HCT116 (cell line): Measurements from ENCODE around the gene NSMCE3. TPM values are rescaled to one million over a fixed set of nuclear protein-coding genes. Genes with fewer than 3 reads are reported as not detected.

Experiments
- ATAC-seq: fragments of 200-7000 bp; cut with Tn5 transposase; 2 replicates; pipeline ENCODE4 v1.9.1; 2020; ENCODE audit warnings: mild to moderate bottlenecking, moderate library complexity
- BruUV-seq: library from RNA; stranded (reverse); fragments of 400-500 nt; replicated peaks from 2 replicates; lab custom pipeline; 2021; lab: Mats Ljungman, UMichigan
- CTCF ChIA-PET: fragments of 300-600 bp; sonication (Branson Sonifier 250); formaldehyde crosslinking; loops from one replicate; lab custom pipeline; 2021; ENCODE audit warnings: antibody characterized with exemption; lab: Charles Lee
- POLR2A ChIA-PET: fragments of 300-600, 350-600 bp; sonication (Branson Sonifier 250); formaldehyde crosslinking; loops from one replicate; lab custom pipeline; 2021; ENCODE audit warnings: antibody characterized with exemption; lab: Charles Lee
- RAD21 ChIA-PET, 2 experiments: fragments of 300-600 bp; sonication (Branson Sonifier 250); formaldehyde crosslinking; loops; one replicate each; lab custom pipeline; 2023; ENCODE audit warnings: low total read pairs in 2 of 2; ENCODE audit not compliant: uncharacterized antibody in 2 of 2, unreplicated experiment in 2 of 2, low non-redundant PET in 1 of 2; lab: Charles Lee
- DNase-seq: peaks from one replicate; pipeline ENCODE4 v3.0.0-alpha.2; 2010; ENCODE audit warnings: low read depth, low spot score
- H2AFZ ChIP-seq: fragments of 200-600 bp; shearing (Covaris generic), sonication (generic); 2 replicates; pipeline ENCODE4 v1.6.1; 2017; ENCODE audit warnings: low read depth, mixed run types, mixed read lengths, antibody characterized with exemption, low read length; ENCODE audit not compliant: poor library complexity, severe bottlenecking
- H3K27ac ChIP-seq: 2 replicates; pipeline ENCODE4 v1.5.1; 2012; ENCODE audit warnings: low read depth, low read length
- H3K27me3 ChIP-seq: fragments of 200-600 bp; sonication (generic); 2 replicates; pipeline ENCODE4 v1.6.1; 2016; ENCODE audit warnings: mixed run types, low read length, mixed read lengths; ENCODE audit not compliant: insufficient read depth
- H3K36me3 ChIP-seq, 2 experiments: fragments of 200-500 bp in 1 of 2; fragments of 200-600 bp in 1 of 2; sonication (Bioruptor generic) in 1 of 2; sonication (generic) in 1 of 2; 2 replicates each; pipeline versions ENCODE4 v1.5.1 to v1.6.1; 2014 to 2016; ENCODE audit warnings: low read length in 2 of 2, inconsistent platforms in 1 of 2, mixed read lengths in 1 of 2, mixed run types in 1 of 2; ENCODE audit not compliant: insufficient read depth in 2 of 2, control insufficient read depth in 1 of 2
- H3K4me1 ChIP-seq, 2 experiments: fragments of 200-600 bp in 1 of 2; sonication (generic) in 1 of 2; 2 replicates each; pipeline versions ENCODE4 v1.5.1 to v1.6.1; 2012 to 2017; ENCODE audit warnings: low read length in 2 of 2, inconsistent platforms in 1 of 2, mild to moderate bottlenecking in 1 of 2, mixed read lengths in 1 of 2, mixed run types in 1 of 2, moderate library complexity in 1 of 2; ENCODE audit not compliant: insufficient read depth in 2 of 2, control insufficient read depth in 1 of 2
- H3K4me2 ChIP-seq: fragments of 200-600 bp; sonication (generic); 2 replicates; pipeline ENCODE4 v1.6.1; 2017; ENCODE audit warnings: mixed run types, low read length, mixed read lengths
- H3K4me3 ChIP-seq, 2 experiments: fragments of 200-600 bp in 1 of 2; sonication (generic) in 1 of 2; replicated peaks in 1 of 2; 2 replicates each; pipeline ENCODE4 v1.5.1; 2011 to 2016; ENCODE audit warnings: low read length in 2 of 2, control low read depth in 1 of 2, low read depth in 1 of 2, mild to moderate bottlenecking in 1 of 2, mixed read lengths in 1 of 2, mixed run types in 1 of 2
- H3K79me2 ChIP-seq: fragments of 200-600 bp; sonication (generic); 2 replicates; pipeline ENCODE4 v1.6.1; 2017; ENCODE audit warnings: mild to moderate bottlenecking, mixed run types, low read length, moderate library complexity, mixed read lengths; ENCODE audit not compliant: insufficient read depth
- H3K9ac ChIP-seq: fragments of 200-600 bp; sonication (generic); 2 replicates; pipeline ENCODE4 v1.6.1; 2016; ENCODE audit warnings: low read length, mixed read lengths
- H3K9me2 ChIP-seq: fragments of 200-600 bp; sonication (generic), shearing (Covaris generic); 2 replicates; pipeline ENCODE4 v1.6.1; 2017; ENCODE audit warnings: mixed run types, mild to moderate bottlenecking, moderate library complexity; ENCODE audit not compliant: insufficient read depth
- H3K9me3 ChIP-seq, 2 experiments: fragments of 200-500 bp in 1 of 2; fragments of 200-600 bp in 1 of 2; sonication (Bioruptor generic) in 1 of 2; sonication (generic) in 1 of 2; 2 replicates each; pipeline ENCODE4 v1.6.1; 2014 to 2017; ENCODE audit warnings: low read length in 2 of 2, mixed read lengths in 2 of 2, inconsistent platforms in 1 of 2, low read depth in 1 of 2, mild to moderate bottlenecking in 1 of 2, mixed run types in 1 of 2, moderate library complexity in 1 of 2; ENCODE audit not compliant: control insufficient read depth in 1 of 2, insufficient read depth in 1 of 2
- H4K20me1 ChIP-seq: fragments of 200-600 bp; sonication (generic), shearing (Covaris generic); 2 replicates; pipeline ENCODE4 v1.6.1; 2017; ENCODE audit warnings: mixed run types, mild to moderate bottlenecking, moderate library complexity; ENCODE audit not compliant: insufficient read depth
- ATF3 ChIP-seq: IDR thresholded peaks from 2 replicates; pipeline ENCODE4 v1.6.1; 2012
- CEBPB ChIP-seq: IDR thresholded peaks from 2 replicates; pipeline ENCODE4 v1.6.1; 2012; ENCODE audit warnings: low read depth
- EGR1 ChIP-seq: IDR thresholded peaks from 2 replicates; pipeline ENCODE4 v1.6.1; 2012; ENCODE audit warnings: low read depth
- ELF1 ChIP-seq: IDR thresholded peaks from 2 replicates; pipeline ENCODE4 v1.6.1; 2012; ENCODE audit warnings: low read depth, borderline replicate concordance
- EZH2 ChIP-seq: fragments of 200-600 bp; sonication (generic); IDR thresholded peaks from 2 replicates; pipeline ENCODE4 v1.6.1; 2017; ENCODE audit warnings: antibody characterized with exemption, mixed run types
- EZH2phosphoT487 ChIP-seq: fragments of 200-600 bp; IDR thresholded peaks from 2 replicates; pipeline ENCODE4 v1.6.1; 2018; ENCODE audit warnings: antibody characterized with exemption, borderline replicate concordance
- FOSL1 ChIP-seq: IDR thresholded peaks from 2 replicates; pipeline ENCODE4 v1.6.1; 2012; ENCODE audit warnings: low read depth
- MAX ChIP-seq: IDR thresholded peaks from 2 replicates; pipeline ENCODE4 v1.6.1; 2012
- POLR2A ChIP-seq: IDR thresholded peaks from 2 replicates; pipeline ENCODE4 v1.7.0; 2011; ENCODE audit warnings: borderline replicate concordance; ENCODE audit not compliant: insufficient read depth, insufficient read length; ENCODE audit errors: extremely low read depth
- POLR2AphosphoS5 ChIP-seq: IDR thresholded peaks from 2 replicates; pipeline ENCODE4 v1.6.1; 2011; ENCODE audit warnings: mild to moderate bottlenecking, low read depth, low read length, moderate library complexity
- RAD21 ChIP-seq: IDR thresholded peaks from 2 replicates; pipeline ENCODE4 v1.6.1; 2012; ENCODE audit warnings: low read depth, mild to moderate bottlenecking
- SIN3A ChIP-seq: IDR thresholded peaks from 2 replicates; pipeline ENCODE4 v1.6.1; 2012; ENCODE audit warnings: low read depth
- SP1 ChIP-seq: IDR thresholded peaks from 2 replicates; pipeline ENCODE4 v1.6.1; 2012; ENCODE audit warnings: low read depth
- SRF ChIP-seq: IDR thresholded peaks from 2 replicates; pipeline ENCODE4 v1.6.1; 2012; ENCODE audit warnings: low read depth
- YY1 ChIP-seq: IDR thresholded peaks from 2 replicates; pipeline ENCODE4 v1.6.1; 2011; ENCODE audit warnings: low read length, low read depth, moderate library complexity, mild to moderate bottlenecking; ENCODE audit not compliant: insufficient replicate concordance; ENCODE audit errors: extremely low read depth
- ZBTB33 ChIP-seq: IDR thresholded peaks from 2 replicates; pipeline ENCODE4 v1.6.1; 2011; ENCODE audit warnings: mild to moderate bottlenecking, low read length, moderate library complexity; ENCODE audit not compliant: insufficient replicate concordance; ENCODE audit errors: extremely low read depth
- ZFX ChIP-seq: fragments of 450-650 bp; IDR thresholded peaks from 2 replicates; pipeline ENCODE4 v1.6.1; 2017
- ZNF274 ChIP-seq: fragments of 200-500 bp; sonication (Bioruptor generic); IDR thresholded peaks from 2 replicates; pipeline ENCODE4 v1.6.1; 2014; ENCODE audit warnings: mild to moderate bottlenecking, low read depth, low read length, inconsistent platforms
- intact Hi-C: fragments of 100-400 bp; cut with micrococcal nuclease; formaldehyde crosslinking; loops from 2 replicates; pipeline ENCODE4 v1.10.0; 2022
- total RNA-seq: library from RNA; stranded (reverse); gene quantifications from one replicate; pipeline ENCODE4 v1.2.1, GENCODE V29; 2021; ENCODE audit not compliant: unreplicated experiment
- TF ChIP-seq, protein P1 (sequence below), 3 experiments: fragments of 200-600 bp in 1 of 3; sonication (generic) in 1 of 3; IDR thresholded peaks in 2 of 3; conservative IDR thresholded peaks in 1 of 3; 2 replicates each; pipeline ENCODE4 v1.5.1; 2012 to 2017; ENCODE audit warnings: low read depth in 2 of 3, low read length in 2 of 3, antibody characterized with exemption in 1 of 3, borderline replicate concordance in 1 of 3, control low read depth in 1 of 3, mild to moderate bottlenecking in 1 of 3, mixed read lengths in 1 of 3, mixed run types in 1 of 3, moderate library complexity in 1 of 3; ENCODE audit not compliant: insufficient read depth in 1 of 3
- TF ChIP-seq, protein P2 (sequence below): IDR thresholded peaks from 2 replicates; pipeline ENCODE4 v1.6.1; 2012; ENCODE audit warnings: low read depth

The NSMCE3 gene
- total RNA-seq, 1 experiment from 2014 or later: 5.7 TPM

DNA sequence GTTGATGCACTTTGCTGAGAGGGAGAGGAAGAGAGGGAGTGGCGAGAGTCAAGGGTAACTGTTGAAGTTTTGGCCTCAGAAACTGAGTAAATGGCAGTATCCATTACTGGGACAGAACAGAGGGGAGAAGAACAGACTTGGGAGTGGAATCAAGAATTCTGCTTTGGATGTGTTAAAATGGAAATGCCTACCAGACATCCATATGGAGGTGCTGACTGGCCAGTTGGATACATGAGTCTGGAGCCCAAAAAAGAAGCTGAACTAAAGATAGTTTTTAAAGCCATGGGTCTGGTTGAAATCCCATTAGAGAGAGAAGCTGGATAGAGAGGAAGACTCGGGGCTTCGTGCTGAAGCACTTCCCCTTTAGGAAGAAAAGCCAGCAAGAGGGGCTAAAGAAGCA, 35.9 kb upstream of the NSMCE3 start (continued):
- TF ChIP-seq POLR2A (no peak), ZFX (no peak), EZH2phosphoT487 (no peak), EZH2 (no peak), ELF1 (no peak)

DNA sequence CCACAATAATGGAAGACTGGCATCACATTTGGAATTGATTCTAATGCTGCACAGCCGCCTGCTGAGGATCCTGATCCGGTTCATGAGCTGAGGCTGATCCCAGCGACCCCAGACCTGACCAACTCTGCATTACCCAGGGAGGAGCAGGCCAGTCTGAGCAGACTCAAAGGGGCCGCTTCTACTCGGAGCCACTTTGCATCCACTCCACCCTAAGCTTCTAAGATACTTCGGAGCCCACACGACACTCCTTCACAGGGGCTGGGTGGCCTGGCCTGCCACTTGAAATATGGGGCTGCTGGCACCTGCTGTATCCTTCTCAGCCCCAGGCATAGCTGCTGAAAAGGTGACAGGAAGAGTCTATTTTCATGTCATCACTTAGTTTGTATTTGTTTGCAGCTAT, 33.2 kb upstream of the NSMCE3 start:
- H3K9ac ChIP-seq: no peak overlapping the region
- H3K27ac ChIP-seq: no peak overlapping the region
- no peaks in the 10 kb centered on the region for H3K9me2 ChIP-seq
- no peaks in the 10 kb centered on the region for H3K79me2 ChIP-seq
- ChIA-PET POLR2A (no interaction called here), CTCF (no interaction called here), RAD21 (no interaction called here)
- peaks cover 34% of the 10 kb centered on the region for H3K27me3 ChIP-seq
- H3K36me3 ChIP-seq: no peaks in the 10 kb centered on the region
- intact Hi-C loops: no loop called here
- no peak overlapping the region for H3K4me2 ChIP-seq
- no peak for TF ChIP-seq SRF
- no peak for TF ChIP-seq CEBPB
- TF ChIP-seq EZH2phosphoT487: no peak
- TF ChIP-seq MAX: no peak
- TF ChIP-seq POLR2A: no peak
- TF ChIP-seq SP1: no peak
- TF ChIP-seq RAD21: no peak
- TF ChIP-seq ELF1: no peak
- no peak for TF ChIP-seq EZH2
- TF ChIP-seq ZNF274: no peak
- TF ChIP-seq ATF3: no peak
- no peak for TF ChIP-seq YY1
- no peak for TF ChIP-seq SIN3A
- TF ChIP-seq EGR1: no peak
- TF ChIP-seq, protein P1, sequence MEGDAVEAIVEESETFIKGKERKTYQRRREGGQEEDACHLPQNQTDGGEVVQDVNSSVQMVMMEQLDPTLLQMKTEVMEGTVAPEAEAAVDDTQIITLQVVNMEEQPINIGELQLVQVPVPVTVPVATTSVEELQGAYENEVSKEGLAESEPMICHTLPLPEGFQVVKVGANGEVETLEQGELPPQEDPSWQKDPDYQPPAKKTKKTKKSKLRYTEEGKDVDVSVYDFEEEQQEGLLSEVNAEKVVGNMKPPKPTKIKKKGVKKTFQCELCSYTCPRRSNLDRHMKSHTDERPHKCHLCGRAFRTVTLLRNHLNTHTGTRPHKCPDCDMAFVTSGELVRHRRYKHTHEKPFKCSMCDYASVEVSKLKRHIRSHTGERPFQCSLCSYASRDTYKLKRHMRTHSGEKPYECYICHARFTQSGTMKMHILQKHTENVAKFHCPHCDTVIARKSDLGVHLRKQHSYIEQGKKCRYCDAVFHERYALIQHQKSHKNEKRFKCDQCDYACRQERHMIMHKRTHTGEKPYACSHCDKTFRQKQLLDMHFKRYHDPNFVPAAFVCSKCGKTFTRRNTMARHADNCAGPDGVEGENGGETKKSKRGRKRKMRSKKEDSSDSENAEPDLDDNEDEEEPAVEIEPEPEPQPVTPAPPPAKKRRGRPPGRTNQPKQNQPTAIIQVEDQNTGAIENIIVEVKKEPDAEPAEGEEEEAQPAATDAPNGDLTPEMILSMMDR (IDR thresholded peaks at IDR 0.05 in 2 of 3, conservative IDR thresholded peaks at IDR 0.05 in 1 of 3; ENCODE audit: borderline replicate concordance in 1 of 3, insufficient read depth in 1 of 3, low read depth in 2 of 3, low read length in 2 of 3): no peak
- no peak for TF ChIP-seq ZBTB33
- TF ChIP-seq FOSL1: no peak
- TF ChIP-seq, protein P2, sequence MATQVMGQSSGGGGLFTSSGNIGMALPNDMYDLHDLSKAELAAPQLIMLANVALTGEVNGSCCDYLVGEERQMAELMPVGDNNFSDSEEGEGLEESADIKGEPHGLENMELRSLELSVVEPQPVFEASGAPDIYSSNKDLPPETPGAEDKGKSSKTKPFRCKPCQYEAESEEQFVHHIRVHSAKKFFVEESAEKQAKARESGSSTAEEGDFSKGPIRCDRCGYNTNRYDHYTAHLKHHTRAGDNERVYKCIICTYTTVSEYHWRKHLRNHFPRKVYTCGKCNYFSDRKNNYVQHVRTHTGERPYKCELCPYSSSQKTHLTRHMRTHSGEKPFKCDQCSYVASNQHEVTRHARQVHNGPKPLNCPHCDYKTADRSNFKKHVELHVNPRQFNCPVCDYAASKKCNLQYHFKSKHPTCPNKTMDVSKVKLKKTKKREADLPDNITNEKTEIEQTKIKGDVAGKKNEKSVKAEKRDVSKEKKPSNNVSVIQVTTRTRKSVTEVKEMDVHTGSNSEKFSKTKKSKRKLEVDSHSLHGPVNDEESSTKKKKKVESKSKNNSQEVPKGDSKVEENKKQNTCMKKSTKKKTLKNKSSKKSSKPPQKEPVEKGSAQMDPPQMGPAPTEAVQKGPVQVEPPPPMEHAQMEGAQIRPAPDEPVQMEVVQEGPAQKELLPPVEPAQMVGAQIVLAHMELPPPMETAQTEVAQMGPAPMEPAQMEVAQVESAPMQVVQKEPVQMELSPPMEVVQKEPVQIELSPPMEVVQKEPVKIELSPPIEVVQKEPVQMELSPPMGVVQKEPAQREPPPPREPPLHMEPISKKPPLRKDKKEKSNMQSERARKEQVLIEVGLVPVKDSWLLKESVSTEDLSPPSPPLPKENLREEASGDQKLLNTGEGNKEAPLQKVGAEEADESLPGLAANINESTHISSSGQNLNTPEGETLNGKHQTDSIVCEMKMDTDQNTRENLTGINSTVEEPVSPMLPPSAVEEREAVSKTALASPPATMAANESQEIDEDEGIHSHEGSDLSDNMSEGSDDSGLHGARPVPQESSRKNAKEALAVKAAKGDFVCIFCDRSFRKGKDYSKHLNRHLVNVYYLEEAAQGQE: no peak
- TF ChIP-seq POLR2AphosphoS5: no peak
- H3K4me1 ChIP-seq: no peaks in the 10 kb centered on the region
- H3K4me3 ChIP-seq: no peak overlapping the region
- no peak overlapping the region for H2AFZ ChIP-seq
- DNase-seq (no peak), ATAC-seq (no peak)
- no TSS peak for BruUV-seq
- H4K20me1 ChIP-seq: no peaks in the 10 kb centered on the region
- H3K9me3 ChIP-seq: no peaks in the 10 kb centered on the region
